Right lung (tissue), 5 donors: ENCODE measurements around the gene PUS7L. TPM values are rescaled to one million over a fixed set of nuclear protein-coding genes. Genes with fewer than 3 reads are reported as not detected.
"Not testable (repeated sequence)": the region's sequence is repeated elsewhere in the genome, so short reads cannot be mapped to it uniquely, and the experiment has no call there.

Experiments used
- DNase-seq, 2 donors: peaks; one replicate each; pipeline ENCODE4 v3.0.0-alpha.2; 2013
- polyA plus RNA-seq, 5 donors: library from polyadenylated mRNA; unstranded; fragments of 120-200 nt; gene quantifications; one replicate each; pipeline versions ENCODE4 v1.2.1 to v1.2.3, GENCODE V29; 2013; ENCODE audit warnings: inconsistent platforms in 1 of 5, low replicate concordance in 1 of 5; ENCODE audit not compliant: insufficient read length in 5 of 5, insufficient read depth in 1 of 5

The PUS7L gene
- polyA plus RNA-seq, 5 donors = 6.4 to 17.8 (median 14.8) TPM

DNA sequence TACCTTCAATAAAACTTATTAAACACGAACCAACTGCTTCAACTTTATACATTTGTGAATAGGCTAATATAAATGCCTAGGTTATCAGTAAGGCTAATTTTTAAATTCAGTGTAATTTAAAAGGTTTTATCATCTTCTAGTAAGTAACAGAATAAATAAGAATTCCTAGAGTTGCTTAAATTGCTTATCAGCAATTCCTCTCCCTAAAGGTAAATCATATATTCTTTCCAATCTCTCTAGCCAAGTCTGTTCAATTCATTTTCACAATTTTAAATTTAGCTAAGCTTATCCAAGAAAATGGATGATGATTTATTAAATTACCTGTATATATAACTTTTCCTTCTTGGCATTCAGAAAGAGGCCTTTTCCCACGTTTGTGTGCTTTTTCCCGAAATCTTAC is 4.6 kb downstream of the PUS7L start:
- no peak for DNase-seq

GRCh38 chr12:43751360-43751759 is 7.2 kb downstream of the PUS7L start:
- DNase-seq = not testable (repeated sequence)

- DNase-seq = no peak
Measured at GRCh38 chr12:43750814-43751213, 7.8 kb downstream of the PUS7L start.

- no peak for DNase-seq
Measured at GRCh38 chr12:43749016-43749415, 9.6 kb downstream of the PUS7L start.

DNA sequence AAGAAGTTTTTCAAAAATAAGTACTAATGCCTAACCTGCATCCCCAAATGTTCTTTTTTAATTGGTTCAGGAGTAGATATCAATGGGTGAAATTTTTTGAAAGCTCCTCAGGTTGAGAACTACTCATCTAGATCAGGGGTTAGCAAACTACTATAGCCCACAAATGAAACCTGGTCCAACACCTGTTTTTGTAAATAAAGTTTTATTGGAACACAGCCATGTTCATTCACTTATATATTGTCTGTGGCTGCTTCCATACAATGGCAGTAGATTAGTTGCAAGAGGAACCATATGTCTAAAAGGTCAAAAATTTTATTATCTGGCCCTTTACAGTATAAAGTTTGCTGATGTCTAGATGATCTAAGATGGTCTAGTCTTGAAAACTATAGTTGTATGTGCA is 13.8 kb downstream of the PUS7L start:
- no peak for DNase-seq

DNA sequence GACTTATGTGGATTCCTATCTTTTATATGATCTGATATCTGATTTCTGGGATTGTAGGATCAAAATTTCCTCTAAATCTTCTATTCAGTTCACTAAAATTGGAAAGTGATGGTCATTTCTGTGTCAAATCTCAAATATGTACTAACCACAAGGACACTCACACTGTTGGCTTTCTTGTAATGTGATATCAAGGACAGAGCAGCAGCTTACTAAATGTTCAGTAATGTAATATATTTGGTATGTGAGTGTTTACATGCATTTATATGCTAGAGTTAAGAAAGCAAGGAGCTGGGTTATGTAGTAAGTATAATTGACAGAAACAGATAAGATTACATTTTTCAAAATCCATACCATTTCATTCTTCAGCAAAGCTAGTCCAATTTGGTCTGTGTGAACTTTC is 16.5 kb downstream of the PUS7L start:
- DNase-seq = no peak

DNA sequence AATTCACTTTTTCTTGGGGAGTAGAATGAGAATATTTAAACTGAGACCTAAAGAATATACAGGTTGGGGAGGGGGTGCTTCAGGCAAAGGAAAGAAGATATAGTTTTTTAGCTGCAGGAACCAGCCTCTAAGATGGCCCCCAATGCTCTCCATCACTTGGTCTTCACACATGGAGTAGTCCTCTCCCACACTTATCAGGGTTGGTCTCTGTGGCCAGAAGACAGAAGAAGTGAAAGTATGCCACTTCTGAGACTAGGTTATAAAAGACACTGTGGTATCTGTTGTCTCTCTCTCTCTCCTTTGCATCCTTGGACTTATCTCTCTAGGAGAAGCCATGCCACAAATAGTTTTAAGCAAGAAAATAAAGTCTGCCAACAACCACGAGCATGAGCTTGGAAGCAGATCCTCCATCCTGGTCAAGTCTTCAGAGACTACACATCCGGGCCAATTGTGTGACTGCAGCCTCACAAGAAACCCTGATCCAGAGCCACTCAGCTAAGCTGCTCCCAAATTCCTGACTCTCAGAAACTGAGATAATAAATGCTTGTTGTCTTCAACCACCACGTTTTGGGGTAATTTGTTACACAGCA is 18.0 kb downstream of the PUS7L start:
- no peak for DNase-seq

DNA sequence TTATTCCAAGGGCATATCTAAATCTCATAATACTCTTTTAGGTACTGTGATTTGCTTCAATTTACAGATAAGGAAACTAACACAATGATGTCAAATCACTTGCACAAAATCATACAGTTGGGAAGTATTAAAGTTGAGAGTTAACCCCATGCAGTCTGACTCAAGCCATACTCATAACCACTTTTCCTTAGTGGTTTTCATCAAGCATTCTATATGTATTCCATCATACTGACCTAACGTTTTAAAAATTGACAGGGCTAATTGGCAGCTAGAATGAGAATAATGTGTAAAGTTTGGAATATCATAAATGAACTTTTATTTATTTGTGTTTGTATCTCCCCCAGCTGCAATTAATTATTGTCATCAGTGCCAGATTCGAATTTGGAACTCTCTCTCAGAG is 20.9 kb downstream of the PUS7L start:
- no peak for DNase-seq

DNA sequence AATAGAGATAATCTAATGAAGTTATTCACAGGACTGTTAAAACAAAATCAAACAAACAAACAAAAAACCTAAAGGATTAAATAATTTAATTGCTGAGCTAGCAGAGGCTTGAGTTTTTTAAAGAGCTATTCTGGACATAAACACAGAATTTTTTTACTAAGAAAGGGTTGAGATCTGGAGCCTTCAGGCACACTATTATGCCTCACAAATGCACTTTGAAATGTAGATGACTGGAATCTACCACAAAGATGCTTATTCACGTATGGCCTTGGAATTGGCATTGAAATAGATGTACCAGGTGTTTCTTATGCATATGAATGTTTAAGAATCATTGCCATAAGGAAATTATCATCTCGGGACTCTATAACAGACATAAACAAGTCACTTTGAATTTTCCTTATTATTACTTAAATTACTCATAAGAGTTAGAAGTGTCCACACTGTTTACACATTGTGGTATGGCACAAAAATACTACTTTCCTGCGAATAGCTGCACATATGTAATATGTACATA is 21.6 kb downstream of the PUS7L start:
- DNase-seq = no peak

GRCh38 chr12:43733687-43734086 is 24.9 kb downstream of the PUS7L start:
- DNase-seq = no peak

DNA sequence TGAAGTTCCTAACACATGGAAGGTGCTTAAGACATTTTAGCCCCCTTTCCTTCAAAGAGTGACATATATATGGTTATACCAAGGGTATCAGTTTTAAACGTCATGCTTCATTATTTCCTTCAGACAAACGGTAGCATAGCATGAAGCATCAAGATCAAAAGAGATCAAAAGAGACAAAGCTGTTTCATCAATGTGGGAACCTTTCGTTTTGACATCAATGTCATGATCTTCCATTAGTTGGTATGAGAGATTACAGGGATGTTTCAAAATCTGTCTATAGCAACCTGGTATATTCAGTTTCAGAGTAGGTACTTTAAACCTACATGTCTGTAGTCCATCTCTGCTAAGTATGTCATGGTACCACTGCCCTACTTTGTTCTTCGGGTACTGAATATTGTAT is 28.3 kb downstream of the PUS7L start:
- no peak for DNase-seq

- no peak for DNase-seq
Measured at GRCh38 chr12:43728698-43729097, 29.9 kb downstream of the PUS7L start.

GRCh38 chr12:43728117-43728516 is 30.5 kb downstream of the PUS7L start:
- DNase-seq = no peak

- no peak for DNase-seq
Measured at GRCh38 chr12:43723134-43723533, 35.5 kb downstream of the PUS7L start.

- no peak for DNase-seq
Measured at GRCh38 chr12:43722621-43723020, 36.0 kb downstream of the PUS7L start.

- DNase-seq = no peak
Measured at GRCh38 chr12:43711348-43711747, 47.2 kb downstream of the PUS7L start.

DNA sequence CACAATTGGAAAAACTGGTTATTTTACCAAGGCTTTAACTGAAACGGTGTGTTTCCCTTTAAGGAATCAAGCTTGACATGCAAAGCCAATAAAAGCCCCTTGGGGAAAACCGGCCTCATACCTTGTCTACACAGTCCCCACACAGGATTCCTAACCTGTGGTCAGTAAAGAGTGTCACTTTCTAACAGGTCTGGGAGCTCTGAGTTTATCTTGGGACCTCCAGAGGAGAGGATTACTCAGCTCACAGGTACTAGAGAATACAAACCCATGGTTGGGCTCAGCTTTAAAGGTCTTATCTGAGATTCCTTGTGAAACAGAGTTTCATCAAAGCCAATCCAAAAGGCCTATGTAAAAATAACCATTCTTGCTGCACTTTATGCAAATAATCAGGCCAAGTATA is 54.8 kb downstream of the PUS7L start:
- not testable (repeated sequence) for DNase-seq

- not testable (repeated sequence) for DNase-seq
Measured at GRCh38 chr12:43701194-43701593, 57.4 kb downstream of the PUS7L start.

- DNase-seq = no peak
Measured at GRCh38 chr12:43696154-43696553, 62.4 kb downstream of the PUS7L start.

DNA sequence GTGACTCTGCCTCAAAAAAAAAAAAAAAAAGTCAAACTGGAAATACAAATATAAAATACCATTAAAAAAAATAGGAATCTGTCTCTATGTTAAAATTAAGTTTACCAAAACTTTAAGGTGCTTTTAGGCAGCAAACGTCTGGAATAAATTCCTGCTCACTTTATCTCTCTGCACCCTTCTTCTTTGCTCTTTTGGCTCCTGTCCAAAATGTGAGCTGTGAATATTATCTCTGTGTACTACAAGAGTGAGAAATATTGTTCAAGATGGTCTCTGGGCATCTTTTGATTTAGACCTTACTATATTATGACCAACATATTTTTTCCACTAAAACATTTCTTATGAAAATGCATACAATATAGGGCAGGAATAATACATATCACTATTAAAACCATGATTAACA is 63.7 kb downstream of the PUS7L start:
- DNase-seq = no peak

- DNase-seq = no peak
Measured at GRCh38 chr12:43692064-43692463, 66.5 kb downstream of the PUS7L start.

DNA sequence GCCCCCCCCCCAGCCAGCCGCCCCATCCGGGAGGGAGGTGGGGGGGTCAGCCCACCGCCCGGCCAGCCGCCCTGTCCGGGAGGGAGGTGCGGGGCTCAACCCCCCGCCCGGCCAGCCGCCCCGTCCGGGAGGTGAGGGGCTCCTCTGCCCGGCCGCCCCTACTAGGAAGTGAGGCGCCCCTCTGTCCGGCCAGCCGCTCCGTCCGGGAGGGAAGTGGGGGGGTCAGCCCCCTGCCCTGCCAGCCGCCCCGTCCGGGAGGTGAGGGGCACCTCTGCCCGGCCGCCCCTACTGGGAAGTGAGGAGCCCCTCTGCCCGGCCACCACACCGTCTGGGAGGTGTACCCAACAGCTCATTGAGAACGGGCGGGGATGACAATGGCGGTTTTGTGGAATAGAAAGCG is 73.1 kb downstream of the PUS7L start:
- DNase-seq = not testable (repeated sequence)

DNA sequence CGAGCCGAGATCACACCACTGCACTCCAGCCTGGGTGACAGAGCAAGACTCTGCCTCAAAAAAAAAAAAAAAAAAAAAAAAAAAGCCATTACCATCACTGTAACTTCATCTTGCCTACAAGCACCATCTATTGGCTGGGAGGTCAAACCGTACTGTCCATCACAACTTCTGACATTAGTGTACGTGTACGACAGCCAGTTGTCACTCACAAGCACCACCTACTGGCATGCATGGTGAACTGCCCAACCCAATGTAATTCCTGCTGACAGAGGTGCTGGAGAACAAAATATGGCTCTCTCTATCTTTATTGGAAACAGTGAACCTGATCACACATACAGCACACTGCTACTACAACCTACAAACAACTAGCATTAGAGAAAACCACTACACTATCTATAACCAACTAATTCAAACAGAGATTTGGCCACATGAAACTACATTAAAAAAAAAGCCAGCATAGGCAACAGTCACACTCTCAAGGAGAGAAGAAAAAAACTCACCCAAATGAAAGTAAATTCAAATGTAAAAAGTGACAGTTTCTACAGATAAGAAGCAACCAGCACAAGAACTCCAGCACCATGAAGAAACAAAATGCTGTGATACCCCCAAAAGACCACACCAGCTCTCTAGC is 82.3 kb downstream of the PUS7L start:
- no peak for DNase-seq
